ENCODE data around the gene AP2B1.

- TF ChIP-seq, protein P1, sequence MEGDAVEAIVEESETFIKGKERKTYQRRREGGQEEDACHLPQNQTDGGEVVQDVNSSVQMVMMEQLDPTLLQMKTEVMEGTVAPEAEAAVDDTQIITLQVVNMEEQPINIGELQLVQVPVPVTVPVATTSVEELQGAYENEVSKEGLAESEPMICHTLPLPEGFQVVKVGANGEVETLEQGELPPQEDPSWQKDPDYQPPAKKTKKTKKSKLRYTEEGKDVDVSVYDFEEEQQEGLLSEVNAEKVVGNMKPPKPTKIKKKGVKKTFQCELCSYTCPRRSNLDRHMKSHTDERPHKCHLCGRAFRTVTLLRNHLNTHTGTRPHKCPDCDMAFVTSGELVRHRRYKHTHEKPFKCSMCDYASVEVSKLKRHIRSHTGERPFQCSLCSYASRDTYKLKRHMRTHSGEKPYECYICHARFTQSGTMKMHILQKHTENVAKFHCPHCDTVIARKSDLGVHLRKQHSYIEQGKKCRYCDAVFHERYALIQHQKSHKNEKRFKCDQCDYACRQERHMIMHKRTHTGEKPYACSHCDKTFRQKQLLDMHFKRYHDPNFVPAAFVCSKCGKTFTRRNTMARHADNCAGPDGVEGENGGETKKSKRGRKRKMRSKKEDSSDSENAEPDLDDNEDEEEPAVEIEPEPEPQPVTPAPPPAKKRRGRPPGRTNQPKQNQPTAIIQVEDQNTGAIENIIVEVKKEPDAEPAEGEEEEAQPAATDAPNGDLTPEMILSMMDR (IDR thresholded peaks at IDR 0.05; ENCODE audit: low read depth, low read length), result no peak
- no peak for TF ChIP-seq EZH2phosphoT487 (IDR thresholded peaks at IDR 0.05; ENCODE audit: low read depth)
These were observed 43.3 kb upstream of the AP2B1 start for GRCh38 chr17:35543856-35544255.

Data from OCI-LY3 (cell line).